ENCODE measurements around the gene CLEC17A.

DNA sequence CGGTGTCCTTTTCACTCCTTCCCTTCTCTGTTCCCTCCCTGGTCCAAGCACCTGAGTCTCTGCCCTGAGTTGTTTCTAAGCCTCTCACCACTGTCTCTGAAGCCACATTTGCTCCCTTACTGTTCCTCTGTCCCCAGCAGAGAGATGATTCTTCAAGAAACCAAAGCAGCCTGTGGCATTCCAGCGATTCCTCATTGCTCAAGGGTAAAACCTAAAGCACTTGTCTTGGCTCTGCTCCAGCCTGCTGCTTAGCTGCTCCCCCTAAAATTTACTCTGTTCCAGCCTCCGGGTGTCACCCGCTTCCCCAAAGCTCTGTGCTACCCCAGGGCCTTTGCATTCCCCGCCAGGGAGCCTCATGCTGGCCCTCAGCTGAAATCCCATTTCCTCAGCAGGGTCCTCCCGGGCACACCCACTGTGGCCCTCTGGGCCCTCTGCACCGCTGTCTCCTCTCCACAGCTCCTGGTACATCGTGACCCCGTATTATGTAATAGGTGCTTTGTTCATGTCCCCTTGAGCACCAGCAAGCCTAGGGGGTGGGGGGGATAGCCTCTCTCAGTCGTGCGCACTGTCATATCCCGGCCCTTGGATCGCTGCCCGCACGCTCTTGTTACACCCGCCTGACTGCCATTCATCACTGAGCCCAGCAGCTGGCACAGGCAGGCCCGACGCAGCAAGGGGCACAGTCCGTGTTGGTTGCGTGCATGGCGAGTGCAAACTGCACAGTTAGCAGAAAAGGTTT lies 37.7 kb upstream of the CLEC17A start:
- TF ChIP-seq POLR2A (IDR thresholded peaks at IDR 0.05; ENCODE audit: low read length), result no peak
- no peak for TF ChIP-seq GATA1 (IDR thresholded peaks at IDR 0.05; ENCODE audit: low read depth, low read length)
